A673 (cell line): ENCODE measurements around the gene BICC1. TPM values are rescaled to one million over a fixed set of nuclear protein-coding genes. Genes with fewer than 3 reads are reported as not detected.

Source experiments
- BruUV-seq: library from RNA; stranded (reverse); fragments of 400-500 nt; replicated peaks from 2 replicates; lab custom pipeline; 2021; lab: Mats Ljungman, UMichigan
- CTCF ChIA-PET: fragments of 300-600 bp; sonication (Branson Sonifier 250); formaldehyde crosslinking; loops from one replicate; lab custom pipeline; 2022; ENCODE audit warnings: antibody characterized with exemption; lab: Charles Lee
- POLR2A ChIA-PET: fragments of 300-600 bp; sonication (Branson Sonifier 250); formaldehyde crosslinking; loops from one replicate; lab custom pipeline; 2022; ENCODE audit warnings: antibody characterized with exemption; ENCODE audit not compliant: low non-redundant PET; lab: Charles Lee
- DNase-seq: peaks from one replicate; pipeline ENCODE4 v3.0.0-alpha.2; 2015; ENCODE audit warnings: low spot score
- H3K27ac ChIP-seq: fragments of 200-600 bp; sonication (generic); 2 replicates; pipeline ENCODE4 v1.5.1; 2016; ENCODE audit warnings: mixed run types, low read depth, mild to moderate bottlenecking, mixed read lengths, antibody characterized with exemption, low read length; ENCODE audit not compliant: poor library complexity, severe bottlenecking
- H3K27me3 ChIP-seq: fragments of 200-600 bp; sonication (generic); replicated peaks from 2 replicates; pipeline ENCODE4 v1.6.1; 2017; ENCODE audit warnings: mixed run types, low read depth, mild to moderate bottlenecking, mixed read lengths, antibody characterized with exemption, low read length; ENCODE audit not compliant: insufficient read depth, poor library complexity
- H3K36me3 ChIP-seq: fragments of 200-600 bp; sonication (generic); 2 replicates; pipeline ENCODE4 v1.6.1; 2016; ENCODE audit warnings: mixed run types, mild to moderate bottlenecking, mixed read lengths, antibody characterized with exemption, low read length; ENCODE audit not compliant: insufficient read depth, poor library complexity, severe bottlenecking
- H3K4me1 ChIP-seq: fragments of 200-600 bp; sonication (generic); 2 replicates; pipeline ENCODE4 v1.6.1; 2017; ENCODE audit warnings: mixed run types, mild to moderate bottlenecking, mixed read lengths, antibody characterized with exemption, low read length; ENCODE audit not compliant: insufficient read depth, poor library complexity, severe bottlenecking
- H3K4me3 ChIP-seq: fragments of 200-600 bp; sonication (generic); 2 replicates; pipeline ENCODE4 v1.5.1; 2016; ENCODE audit warnings: low read depth, mixed run types, mild to moderate bottlenecking, mixed read lengths, low read length; ENCODE audit not compliant: poor library complexity, severe bottlenecking
- H3K9me3 ChIP-seq: fragments of 200-600 bp; sonication (generic); 2 replicates; pipeline ENCODE4 v1.6.1; 2016; ENCODE audit warnings: mixed run types, low read depth, mild to moderate bottlenecking, mixed read lengths, antibody characterized with exemption, low read length; ENCODE audit not compliant: poor library complexity, severe bottlenecking
- EZH2 ChIP-seq: fragments of 200-600 bp; sonication (generic); IDR thresholded peaks from 2 replicates; pipeline ENCODE4 v1.6.1; 2017; ENCODE audit warnings: borderline replicate concordance, low read depth, mild to moderate bottlenecking, mixed read lengths, antibody characterized with exemption, low read length; ENCODE audit not compliant: poor library complexity, severe bottlenecking
- intact Hi-C: fragments of 100-400 bp; cut with micrococcal nuclease; formaldehyde crosslinking; loops from one replicate; pipeline ENCODE4 v1.10.0; 2022; ENCODE audit not compliant: unreplicated experiment
- total RNA-seq: library from RNA; stranded (reverse); gene quantifications from 2 replicates; pipeline ENCODE4 v1.2.3, GENCODE V29; 2021
- TF ChIP-seq, protein P1 (sequence below): fragments of 300-800, 200-600 bp; sonication (generic); conservative IDR thresholded peaks from 2 replicates; pipeline ENCODE4 v1.5.1; 2017; ENCODE audit warnings: low read depth, mild to moderate bottlenecking, antibody characterized with exemption, low read length, moderate library complexity, mixed read lengths

Gene BICC1
- total RNA-seq, 1 experiment from 2014 or later = 1.6 TPM

DNA sequence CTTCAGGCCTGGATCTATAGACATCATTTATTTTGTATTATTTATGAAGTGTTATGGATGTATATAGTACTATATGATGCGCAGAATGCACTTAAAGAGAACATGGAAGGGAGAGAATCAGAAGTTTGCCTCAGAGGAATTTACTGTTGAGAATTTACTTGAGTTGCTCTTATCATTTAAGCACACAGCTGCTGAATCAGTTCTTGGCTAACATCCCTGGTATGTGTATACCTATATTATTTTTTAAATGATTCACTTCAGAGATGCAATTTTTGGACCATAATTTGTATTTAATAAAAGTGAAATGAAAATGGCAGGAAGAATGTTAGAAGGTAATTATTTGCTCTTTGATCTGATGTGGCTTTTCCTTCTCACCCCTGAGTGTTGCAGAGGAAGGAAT lies 191.6 kb downstream of the BICC1 start:
- intact Hi-C loops = no loop called here
- no peak overlapping the region for H3K4me3 ChIP-seq
- no peaks in the 10 kb centered on the region for H3K4me1 ChIP-seq
- H3K9me3 ChIP-seq = no peaks in the 10 kb centered on the region
- DNase-seq = no peak
- ChIA-PET POLR2A (no interaction called here), CTCF (interaction anchor here (0.6 kb wide), 1 partner anchor 31 kb away, joined by 4 read pairs; no protein-coding TSS in a partner anchor)
- H3K27ac ChIP-seq = no peak overlapping the region
- H3K27me3 ChIP-seq = no peaks in the 10 kb centered on the region
- no peaks in the 10 kb centered on the region for H3K36me3 ChIP-seq
- BruUV-seq = no TSS peak
- TF ChIP-seq EZH2 = no peak
- TF ChIP-seq, protein P1, sequence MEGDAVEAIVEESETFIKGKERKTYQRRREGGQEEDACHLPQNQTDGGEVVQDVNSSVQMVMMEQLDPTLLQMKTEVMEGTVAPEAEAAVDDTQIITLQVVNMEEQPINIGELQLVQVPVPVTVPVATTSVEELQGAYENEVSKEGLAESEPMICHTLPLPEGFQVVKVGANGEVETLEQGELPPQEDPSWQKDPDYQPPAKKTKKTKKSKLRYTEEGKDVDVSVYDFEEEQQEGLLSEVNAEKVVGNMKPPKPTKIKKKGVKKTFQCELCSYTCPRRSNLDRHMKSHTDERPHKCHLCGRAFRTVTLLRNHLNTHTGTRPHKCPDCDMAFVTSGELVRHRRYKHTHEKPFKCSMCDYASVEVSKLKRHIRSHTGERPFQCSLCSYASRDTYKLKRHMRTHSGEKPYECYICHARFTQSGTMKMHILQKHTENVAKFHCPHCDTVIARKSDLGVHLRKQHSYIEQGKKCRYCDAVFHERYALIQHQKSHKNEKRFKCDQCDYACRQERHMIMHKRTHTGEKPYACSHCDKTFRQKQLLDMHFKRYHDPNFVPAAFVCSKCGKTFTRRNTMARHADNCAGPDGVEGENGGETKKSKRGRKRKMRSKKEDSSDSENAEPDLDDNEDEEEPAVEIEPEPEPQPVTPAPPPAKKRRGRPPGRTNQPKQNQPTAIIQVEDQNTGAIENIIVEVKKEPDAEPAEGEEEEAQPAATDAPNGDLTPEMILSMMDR = no peak

DNA sequence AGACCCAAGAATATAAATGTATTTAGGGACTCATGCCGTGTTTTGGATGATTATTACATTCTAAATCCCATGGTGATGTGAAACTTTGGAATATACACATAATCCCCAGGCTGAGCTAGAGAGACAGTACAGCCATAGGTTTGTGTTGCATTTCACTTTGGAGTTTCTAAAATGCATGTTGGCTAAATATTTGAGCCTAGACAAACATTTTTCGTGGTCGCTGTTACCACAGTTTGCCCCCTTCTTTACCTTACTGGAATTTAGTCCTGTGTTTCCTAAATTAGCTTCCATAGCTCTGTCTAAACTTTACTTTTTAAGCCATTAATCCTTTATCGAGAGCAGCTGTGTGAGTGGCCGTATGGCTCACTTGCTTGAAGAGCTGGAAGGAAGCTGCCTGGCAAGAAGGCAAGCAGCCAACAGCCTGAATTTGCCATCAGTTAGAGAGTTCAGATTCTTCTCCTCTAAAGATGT lies 192.0 kb downstream of the BICC1 start:
- POLR2A ChIA-PET = no interaction called here
- Histone ChIP-seq H3K4me1 (no peaks in the 10 kb centered on the region), H3K9me3 (no peaks in the 10 kb centered on the region), H3K4me3 (no peak overlapping the region), H3K36me3 (no peaks in the 10 kb centered on the region), H3K27ac (no peak overlapping the region), H3K27me3 (no peaks in the 10 kb centered on the region)
- DNase-seq = no peak
- intact Hi-C loops = no loop called here
- CTCF ChIA-PET = no interaction called here
- no TSS peak for BruUV-seq
- no peak for TF ChIP-seq EZH2
- TF ChIP-seq, protein P1 = no peak

DNA sequence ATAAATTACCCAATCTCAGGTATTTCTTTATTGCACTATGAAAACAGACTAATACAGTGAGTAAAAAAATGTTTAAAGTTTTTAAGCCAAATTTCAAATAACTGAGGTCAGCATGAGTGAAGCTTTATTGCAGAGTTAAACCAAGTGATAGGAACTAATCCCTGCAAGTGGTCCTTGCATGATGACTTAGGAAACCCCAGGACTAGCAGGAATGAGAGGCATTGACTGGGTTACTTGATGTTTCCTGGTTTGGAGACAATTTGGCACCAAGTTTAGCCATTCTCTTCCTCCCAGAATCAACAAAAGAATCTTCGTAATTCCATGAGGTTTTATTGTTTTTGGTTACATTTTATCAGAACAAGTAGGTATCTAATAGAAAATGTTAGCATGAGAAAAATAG lies 194.2 kb downstream of the BICC1 start:
- POLR2A ChIA-PET = no interaction called here
- DNase-seq = no peak
- Histone ChIP-seq H3K27me3 (no peaks in the 10 kb centered on the region), H3K4me3 (no peak overlapping the region), H3K27ac (no peak overlapping the region), H3K36me3 (no peaks in the 10 kb centered on the region), H3K4me1 (no peaks in the 10 kb centered on the region), H3K9me3 (no peaks in the 10 kb centered on the region)
- BruUV-seq = no TSS peak
- CTCF ChIA-PET = no interaction called here
- TF ChIP-seq, protein P1 = no peak
- no peak for TF ChIP-seq EZH2
- intact Hi-C loops = no loop called here
